Fibroblast of lung (primary cell): ENCODE results near the gene SCRT2. TPM values are rescaled to one million over a fixed set of nuclear protein-coding genes. Genes with fewer than 3 reads are reported as not detected.

Source experiments
- DNase-seq, 2 donors: peaks; one replicate each; pipeline versions ENCODE4 v3.0.0 to v3.0.0-alpha.2; 2010; ENCODE audit warnings: low read depth in 2 of 2
- H2AFZ ChIP-seq: 2 replicates; pipeline ENCODE4 v1.5.1; 2012; ENCODE audit warnings: low read length, control low read depth, inconsistent platforms
- H3K27ac ChIP-seq: 2 replicates; pipeline ENCODE4 v1.5.1; 2011; ENCODE audit warnings: low read length, control low read depth; ENCODE audit not compliant: insufficient read depth
- H3K27me3 ChIP-seq: 2 replicates; pipeline ENCODE4 v1.5.1; 2011; ENCODE audit warnings: mild to moderate bottlenecking, low read length; ENCODE audit not compliant: control insufficient read depth, insufficient read depth
- H3K36me3 ChIP-seq: 2 replicates; pipeline ENCODE4 v1.5.1; 2011; ENCODE audit warnings: low read length; ENCODE audit not compliant: control insufficient read depth, insufficient read depth
- H3K4me1 ChIP-seq: 2 replicates; pipeline ENCODE4 v1.5.1; 2011; ENCODE audit warnings: low read length; ENCODE audit not compliant: control insufficient read depth, insufficient read depth; ENCODE audit errors: extremely low read depth
- H3K4me2 ChIP-seq: 2 replicates; pipeline ENCODE4 v1.5.1; 2011; ENCODE audit warnings: low read length, control low read depth; ENCODE audit not compliant: insufficient read depth; ENCODE audit errors: extremely low read depth
- H3K4me3 ChIP-seq, 4 experiments: fragments of 200-600 bp in 1 of 4; sonication (generic) in 1 of 4; replicated peaks in 1 of 4; 2 replicates each; pipeline ENCODE4 v1.5.1; 2011 to 2016; ENCODE audit warnings: low read length in 4 of 4, low read depth in 3 of 4, mild to moderate bottlenecking in 3 of 4, control low read depth in 2 of 4, inconsistent platforms in 1 of 4, mixed read lengths in 1 of 4; ENCODE audit not compliant: insufficient read depth in 1 of 4; ENCODE audit errors: control extremely low read depth in 1 of 4
- H3K79me2 ChIP-seq: 2 replicates; pipeline ENCODE4 v1.5.1; 2012; ENCODE audit warnings: mild to moderate bottlenecking, low read length, inconsistent platforms; ENCODE audit not compliant: control insufficient read depth, insufficient read depth
- H3K9ac ChIP-seq: 2 replicates; pipeline ENCODE4 v1.5.1; 2011; ENCODE audit warnings: mild to moderate bottlenecking, low read length, control low read depth; ENCODE audit not compliant: insufficient read depth
- H3K9me3 ChIP-seq: 2 replicates; pipeline ENCODE4 v1.5.1; 2012; ENCODE audit warnings: low read depth, low read length; ENCODE audit not compliant: control insufficient read depth, insufficient read depth
- H4K20me1 ChIP-seq: 2 replicates; pipeline ENCODE4 v1.5.1; 2011; ENCODE audit warnings: low read length; ENCODE audit not compliant: control insufficient read depth, insufficient read depth; ENCODE audit errors: extremely low read depth
- EZH2 ChIP-seq: IDR thresholded peaks from 2 replicates; pipeline ENCODE4 v1.5.1; 2012; ENCODE audit warnings: low read length, control low read depth, mild to moderate bottlenecking; ENCODE audit errors: missing control alignments
- polyA plus RNA-seq, 2 donors: library from polyadenylated mRNA; depleted of rRNA in 1 of 2; stranded (reverse) in 1 of 2; unstranded in 1 of 2; fragments of >200 nt; gene quantifications; 2 replicates each; pipeline ENCODE4 v1.2.1, GENCODE V29; 2011 to 2012; ENCODE audit warnings: missing spikeins in 1 of 2
- total RNA-seq: library from RNA; depleted of rRNA; stranded (reverse); fragments of >200 nt; gene quantifications from 2 replicates; pipeline ENCODE4 v1.2.1, GENCODE V29; 2014
- TF ChIP-seq, protein P1 (sequence below), 2 donors: IDR thresholded peaks in 1 of 2; conservative IDR thresholded peaks in 1 of 2; 1 replicate in 1 of 2; 2 replicates in 1 of 2; pipeline ENCODE4 v1.5.1; 2011 to 2012; ENCODE audit warnings: low read length in 2 of 2, control low read depth in 1 of 2, inconsistent platforms in 1 of 2, low read depth in 1 of 2, mild to moderate bottlenecking in 1 of 2

The SCRT2 gene
- total and polyA plus RNA-seq, 2 donors (not counting 1 experiment from before 2014, with no cell fraction given): not detected

DNA sequence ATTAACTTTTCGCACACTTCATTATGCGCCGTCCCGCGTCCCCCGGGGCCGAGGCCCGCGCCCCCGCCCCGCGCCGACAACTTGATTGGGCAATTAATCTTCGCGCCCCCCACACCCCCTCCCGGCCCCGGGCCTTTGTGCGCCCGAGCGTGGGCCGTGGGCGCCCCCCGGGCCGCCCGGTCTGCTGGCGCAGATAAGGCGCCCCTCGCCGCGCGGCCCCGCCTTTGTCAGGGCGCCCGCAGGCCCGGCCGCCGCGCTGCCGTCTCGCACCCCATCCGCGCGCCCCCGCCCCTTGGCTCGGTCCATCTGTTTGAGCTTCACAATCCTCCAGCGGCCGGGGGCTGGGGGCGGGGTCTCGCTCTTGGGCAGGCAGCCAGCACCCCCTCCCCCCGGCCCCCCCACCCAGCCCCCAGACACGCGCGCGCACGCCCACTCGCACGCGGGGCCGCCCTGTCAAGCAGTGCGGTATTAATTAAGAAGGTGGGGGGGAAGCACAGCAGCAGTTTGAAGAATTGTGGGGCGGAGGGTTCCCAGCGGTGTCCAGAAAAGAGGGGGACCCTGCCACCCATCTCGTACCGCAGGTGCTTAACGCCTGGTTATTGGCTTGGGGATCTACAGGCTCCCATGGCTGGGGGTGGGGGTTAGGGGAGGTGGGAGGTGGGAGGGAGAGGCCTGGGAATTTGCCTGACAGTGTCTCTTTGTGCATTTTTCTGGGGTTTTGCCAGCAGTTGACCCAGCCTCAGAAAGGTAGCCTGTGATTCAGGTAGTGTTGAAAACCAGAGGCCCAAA lies 34.6 kb upstream of the SCRT2 start:
- Histone ChIP-seq H2AFZ (no peak overlapping the region), H4K20me1 (no peaks in the 10 kb centered on the region), H3K4me3 (no peak overlapping the region), H3K79me2 (no peaks in the 10 kb centered on the region), H3K27me3 (peaks cover 8% of the 10 kb centered on the region), H3K9me3 (no peaks in the 10 kb centered on the region), H3K27ac (no peak overlapping the region), H3K4me2 (no peak overlapping the region), H3K4me1 (no peaks in the 10 kb centered on the region), H3K9ac (no peak overlapping the region), H3K36me3 (no peaks in the 10 kb centered on the region)
- no peak for TF ChIP-seq EZH2
- TF ChIP-seq, protein P1, sequence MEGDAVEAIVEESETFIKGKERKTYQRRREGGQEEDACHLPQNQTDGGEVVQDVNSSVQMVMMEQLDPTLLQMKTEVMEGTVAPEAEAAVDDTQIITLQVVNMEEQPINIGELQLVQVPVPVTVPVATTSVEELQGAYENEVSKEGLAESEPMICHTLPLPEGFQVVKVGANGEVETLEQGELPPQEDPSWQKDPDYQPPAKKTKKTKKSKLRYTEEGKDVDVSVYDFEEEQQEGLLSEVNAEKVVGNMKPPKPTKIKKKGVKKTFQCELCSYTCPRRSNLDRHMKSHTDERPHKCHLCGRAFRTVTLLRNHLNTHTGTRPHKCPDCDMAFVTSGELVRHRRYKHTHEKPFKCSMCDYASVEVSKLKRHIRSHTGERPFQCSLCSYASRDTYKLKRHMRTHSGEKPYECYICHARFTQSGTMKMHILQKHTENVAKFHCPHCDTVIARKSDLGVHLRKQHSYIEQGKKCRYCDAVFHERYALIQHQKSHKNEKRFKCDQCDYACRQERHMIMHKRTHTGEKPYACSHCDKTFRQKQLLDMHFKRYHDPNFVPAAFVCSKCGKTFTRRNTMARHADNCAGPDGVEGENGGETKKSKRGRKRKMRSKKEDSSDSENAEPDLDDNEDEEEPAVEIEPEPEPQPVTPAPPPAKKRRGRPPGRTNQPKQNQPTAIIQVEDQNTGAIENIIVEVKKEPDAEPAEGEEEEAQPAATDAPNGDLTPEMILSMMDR (conservative IDR thresholded peaks at IDR 0.05 in 1 of 2, IDR thresholded peaks at IDR 0.05 in 1 of 2; ENCODE audit: low read depth in 1 of 2, low read length in 2 of 2): no peak
- no peak for DNase-seq

DNA sequence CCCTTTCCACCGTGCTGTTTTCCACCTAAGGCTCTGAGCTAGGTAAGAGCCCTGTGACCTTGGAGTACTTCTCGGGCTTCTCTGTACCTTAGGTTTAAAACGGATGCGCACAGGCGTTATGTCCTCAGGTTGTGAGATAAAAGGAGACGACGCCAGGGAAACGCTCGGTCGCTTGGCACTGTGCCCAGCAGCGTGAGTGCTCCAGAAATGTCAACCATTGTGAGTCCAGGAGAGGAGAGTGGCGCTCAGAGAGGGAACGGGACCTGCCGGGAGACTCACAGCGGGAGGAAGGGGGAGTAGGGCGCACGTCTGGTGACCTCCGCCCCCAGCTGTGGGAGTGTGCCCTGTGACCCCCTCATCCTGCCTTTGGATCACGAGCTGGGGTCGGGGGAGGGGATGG lies 33.8 kb upstream of the SCRT2 start:
- DNase-seq: no peak
- Histone ChIP-seq H3K4me2 (no peak overlapping the region), H4K20me1 (no peaks in the 10 kb centered on the region), H3K27me3 (peaks cover 8% of the 10 kb centered on the region), H3K79me2 (no peaks in the 10 kb centered on the region), H3K9me3 (no peaks in the 10 kb centered on the region), H3K27ac (no peak overlapping the region), H3K9ac (no peak overlapping the region), H2AFZ (no peak overlapping the region), H3K4me1 (no peaks in the 10 kb centered on the region), H3K36me3 (no peaks in the 10 kb centered on the region), H3K4me3 (no peak overlapping the region)
- TF ChIP-seq, protein P1 (conservative IDR thresholded peaks at IDR 0.05 in 1 of 2, IDR thresholded peaks at IDR 0.05 in 1 of 2; ENCODE audit: low read depth in 1 of 2, low read length in 2 of 2): no peak
- no peak for TF ChIP-seq EZH2

DNA sequence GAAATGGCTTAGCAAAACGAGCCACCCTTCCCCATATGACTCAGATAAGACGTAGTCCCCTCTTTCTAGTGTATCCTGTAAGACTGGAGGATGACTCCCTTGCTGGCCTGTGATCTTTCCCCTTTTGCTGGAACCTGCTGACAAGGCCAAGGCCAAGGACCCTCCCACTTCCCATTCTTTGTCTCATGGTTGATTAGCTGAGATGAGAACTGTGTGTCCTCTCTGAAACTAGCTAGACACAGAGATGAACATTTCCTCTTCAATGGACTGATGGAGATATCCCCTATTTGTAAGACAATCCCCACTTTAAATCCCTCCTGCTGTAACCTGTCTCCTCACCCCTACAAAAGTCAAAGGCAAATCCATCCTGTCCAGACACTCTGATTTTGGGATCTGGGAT lies 33.4 kb upstream of the SCRT2 start:
- H4K20me1 ChIP-seq: no peaks in the 10 kb centered on the region
- no peak overlapping the region for H2AFZ ChIP-seq
- peaks cover 8% of the 10 kb centered on the region for H3K27me3 ChIP-seq
- no peak overlapping the region for H3K9ac ChIP-seq
- no peak overlapping the region for H3K27ac ChIP-seq
- H3K79me2 ChIP-seq: no peaks in the 10 kb centered on the region
- H3K4me3 ChIP-seq: no peak overlapping the region
- no peaks in the 10 kb centered on the region for H3K36me3 ChIP-seq
- H3K9me3 ChIP-seq: no peaks in the 10 kb centered on the region
- H3K4me1 ChIP-seq: no peaks in the 10 kb centered on the region
- no peak for TF ChIP-seq EZH2
- TF ChIP-seq, protein P1 (conservative IDR thresholded peaks at IDR 0.05 in 1 of 2, IDR thresholded peaks at IDR 0.05 in 1 of 2; ENCODE audit: low read depth in 1 of 2, low read length in 2 of 2): no peak
- no peak overlapping the region for H3K4me2 ChIP-seq
- no peak for DNase-seq
